HepG2 (cell line): ENCODE data around the gene VAMP8. TPM values are rescaled to one million over a fixed set of nuclear protein-coding genes. Genes with fewer than 3 reads are reported as not detected.
A peak's percentile ranks its signal among the peaks of the same experiment; 100 is the strongest.

Experiments
- CHD4 ChIP-seq: fragments of 200-600 bp; sonication (generic); IDR thresholded peaks from 2 replicates; pipeline ENCODE4 v1.7.0; 2017; ENCODE audit warnings: mild to moderate bottlenecking, low read length, borderline replicate concordance
- CREBL2 ChIP-seq: sonication (generic); formaldehyde crosslinking; IDR thresholded peaks from 2 replicates; pipeline ENCODE4 v1.8.1; 2023; ENCODE audit warnings: missing genetic modification reagents, mild to moderate bottlenecking, borderline replicate concordance
- EHMT2 ChIP-seq: fragments of 200-600 bp; sonication (generic); IDR thresholded peaks from 2 replicates; pipeline ENCODE4 v1.7.0; 2017; ENCODE audit warnings: antibody characterized with exemption, low read depth, low read length, borderline replicate concordance
- GATAD1 ChIP-seq: IDR thresholded peaks from 2 replicates; pipeline ENCODE4 v1.6.1; 2016; ENCODE audit warnings: missing genetic modification reagents, missing compliant biosample characterization
- HES4 ChIP-seq: sonication (generic); formaldehyde crosslinking; IDR thresholded peaks from 2 replicates; pipeline ENCODE4 v1.9.0; 2021; ENCODE audit warnings: mild to moderate bottlenecking, missing genetic modification reagents, borderline replicate concordance
- HNF4G ChIP-seq, 2 experiments: sonication (generic) in 1 of 2; formaldehyde crosslinking in 1 of 2; IDR thresholded peaks; 2 replicates each; pipeline versions ENCODE4 v1.4.0 to v1.6.1; 2011 to 2020; ENCODE audit warnings: borderline replicate concordance in 2 of 2, low read depth in 2 of 2, mild to moderate bottlenecking in 2 of 2, low read length in 1 of 2, missing genetic modification reagents in 1 of 2, moderate library complexity in 1 of 2
- KDM2A ChIP-seq: sonication (generic); formaldehyde crosslinking; IDR thresholded peaks from 2 replicates; pipeline ENCODE4 v1.4.0; 2020; ENCODE audit warnings: low read depth, missing genetic modification reagents, borderline replicate concordance
- KDM6A ChIP-seq: IDR thresholded peaks from 2 replicates; pipeline ENCODE4 v1.6.1; 2016; ENCODE audit warnings: low read depth
- NFE2L2 ChIP-seq: fragments of 150-350 bp; IDR thresholded peaks from 2 replicates; pipeline ENCODE4 v1.6.1; 2014; ENCODE audit warnings: low read length
- NR2C2 ChIP-seq: sonication (generic); formaldehyde crosslinking; IDR thresholded peaks from 2 replicates; pipeline ENCODE4 v1.4.0; 2020; ENCODE audit warnings: missing genetic modification reagents, mild to moderate bottlenecking, moderate library complexity, borderline replicate concordance
- PAF1 ChIP-seq: IDR thresholded peaks from 2 replicates; pipeline ENCODE4 v1.6.1; 2016; ENCODE audit warnings: missing genetic modification reagents, missing compliant biosample characterization
- SALL1 ChIP-seq: sonication (generic); formaldehyde crosslinking; IDR thresholded peaks from 2 replicates; pipeline ENCODE4 v1.8.0; 2022; ENCODE audit warnings: mild to moderate bottlenecking, missing genetic modification reagents
- TSC22D2 ChIP-seq: sonication (generic); formaldehyde crosslinking; IDR thresholded peaks from 2 replicates; pipeline ENCODE4 v1.5.1; 2020; ENCODE audit warnings: missing genetic modification reagents, mild to moderate bottlenecking, borderline replicate concordance
- ZNF230 ChIP-seq: sonication (generic); formaldehyde crosslinking; IDR thresholded peaks from 2 replicates; pipeline ENCODE4 v1.4.0; 2020; ENCODE audit warnings: mild to moderate bottlenecking, missing genetic modification reagents
- ZNF496 ChIP-seq: sonication (generic); formaldehyde crosslinking; IDR thresholded peaks from 2 replicates; pipeline ENCODE4 v1.8.1; 2023; ENCODE audit warnings: mild to moderate bottlenecking, moderate library complexity, missing genetic modification reagents; ENCODE audit not compliant: insufficient replicate concordance
- ZNF530 ChIP-seq: sonication (generic); formaldehyde crosslinking; IDR thresholded peaks from 2 replicates; pipeline ENCODE4 v1.5.0; 2020; ENCODE audit warnings: low read depth, mild to moderate bottlenecking, missing genetic modification reagents
- ZNF543 ChIP-seq: sonication (generic); formaldehyde crosslinking; IDR thresholded peaks from 2 replicates; pipeline ENCODE4 v1.4.0; 2020; ENCODE audit warnings: mild to moderate bottlenecking, missing genetic modification reagents
- ZNF567 ChIP-seq: sonication (generic); formaldehyde crosslinking; IDR thresholded peaks from 2 replicates; pipeline ENCODE4 v1.8.1; 2023; ENCODE audit warnings: mild to moderate bottlenecking, missing genetic modification reagents, borderline replicate concordance
- ZNF605 ChIP-seq: sonication (generic); formaldehyde crosslinking; IDR thresholded peaks from 2 replicates; pipeline ENCODE4 v1.8.0; 2022; ENCODE audit warnings: mild to moderate bottlenecking, missing genetic modification reagents
- ZNF7 ChIP-seq: IDR thresholded peaks from 2 replicates; pipeline ENCODE4 v1.6.1; 2016; ENCODE audit warnings: missing biosample characterization, missing genetic modification reagents
- ZNF772 ChIP-seq: sonication (generic); formaldehyde crosslinking; IDR thresholded peaks from 2 replicates; pipeline ENCODE4 v1.5.0; 2020; ENCODE audit warnings: mild to moderate bottlenecking, missing genetic modification reagents
- polyA plus RNA-seq, 8 experiments: library from polyadenylated mRNA; depleted of rRNA in 3 of 8; stranded (reverse) in 7 of 8; unstranded in 1 of 8; fragments of >200 nt; fragmentation: Illumina TruSeq in 4 of 8; extraction: Trizol in 4 of 8; gene quantifications; 2 replicates each; pipeline versions ENCODE4 v1.2.1 to v1.2.3, GENCODE V29; 2011 to 2016; ENCODE audit warnings: low read depth in 4 of 8, missing spikeins in 1 of 8, mixed read lengths in 1 of 8; ENCODE audit not compliant: insufficient read depth in 1 of 8
- total RNA-seq, 5 experiments: library from RNA; depleted of rRNA; stranded (reverse); fragments of >200 nt; fragmentation: Illumina TruSeq; extraction: Trizol; gene quantifications; 2 replicates each; pipeline ENCODE4 v1.2.3, GENCODE V29; 2016; ENCODE audit warnings: low read depth in 1 of 5
- TF ChIP-seq, protein P1 (sequence below): sonication (generic); formaldehyde crosslinking; IDR thresholded peaks from 2 replicates; pipeline ENCODE4 v1.5.1; 2020; ENCODE audit warnings: missing genetic modification reagents, mild to moderate bottlenecking, borderline replicate concordance
- TF ChIP-seq, protein P2 (sequence below): sonication (generic); formaldehyde crosslinking; IDR thresholded peaks from 2 replicates; pipeline ENCODE4 v1.8.0; 2022; ENCODE audit warnings: missing genetic modification reagents, mild to moderate bottlenecking, moderate library complexity, borderline replicate concordance
- TF ChIP-seq, protein P3 (sequence below): IDR thresholded peaks from 2 replicates; pipeline ENCODE4 v1.6.1; 2016; ENCODE audit warnings: control low read depth

Gene VAMP8
- total and polyA plus RNA-seq, 2 of the 13 experiments (the other 11 are each of a cell fraction or from before 2014, with no cell fraction given): 83.3 to 157 TPM

GRCh38 chr2:85594715-85595300 lies 17.4 kb downstream of the VAMP8 start (continued):
- TF ChIP-seq, protein P1, sequence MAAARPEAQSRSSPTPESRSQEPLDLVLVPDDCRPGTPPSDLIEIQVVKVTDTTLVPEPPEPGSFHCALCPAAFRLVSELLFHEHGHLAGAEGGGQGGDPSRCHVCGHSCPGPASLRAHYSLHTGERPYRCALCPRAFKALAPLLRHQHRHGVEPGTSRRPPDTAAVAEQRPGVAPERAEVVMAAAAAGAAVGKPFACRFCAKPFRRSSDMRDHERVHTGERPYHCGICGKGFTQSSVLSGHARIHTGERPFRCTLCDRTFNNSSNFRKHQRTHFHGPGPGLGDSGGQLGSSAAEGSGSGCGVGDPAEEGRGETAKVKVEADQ (CRISPR knock-in tag): 0 out of 2 replicates have a peak, but pooled peaks have one; percentile 37
- TF ChIP-seq HES4 (CRISPR knock-in tag): no peak
- TF ChIP-seq HNF4G (IDR thresholded peaks at IDR 0.05; ENCODE audit: borderline replicate concordance, low read depth, low read length): no peak
- TF ChIP-seq HNF4G (CRISPR knock-in tag; IDR thresholded peaks at IDR 0.05; ENCODE audit: borderline replicate concordance, low read depth): 0 out of 2 replicates have a peak, but pooled peaks have one; percentile 5
- TF ChIP-seq KDM6A (CRISPR knock-in tag): no peak
- TF ChIP-seq SALL1: no peak
- TF ChIP-seq CHD4: no peak
- TF ChIP-seq KDM2A: no peak
- TF ChIP-seq, protein P2, sequence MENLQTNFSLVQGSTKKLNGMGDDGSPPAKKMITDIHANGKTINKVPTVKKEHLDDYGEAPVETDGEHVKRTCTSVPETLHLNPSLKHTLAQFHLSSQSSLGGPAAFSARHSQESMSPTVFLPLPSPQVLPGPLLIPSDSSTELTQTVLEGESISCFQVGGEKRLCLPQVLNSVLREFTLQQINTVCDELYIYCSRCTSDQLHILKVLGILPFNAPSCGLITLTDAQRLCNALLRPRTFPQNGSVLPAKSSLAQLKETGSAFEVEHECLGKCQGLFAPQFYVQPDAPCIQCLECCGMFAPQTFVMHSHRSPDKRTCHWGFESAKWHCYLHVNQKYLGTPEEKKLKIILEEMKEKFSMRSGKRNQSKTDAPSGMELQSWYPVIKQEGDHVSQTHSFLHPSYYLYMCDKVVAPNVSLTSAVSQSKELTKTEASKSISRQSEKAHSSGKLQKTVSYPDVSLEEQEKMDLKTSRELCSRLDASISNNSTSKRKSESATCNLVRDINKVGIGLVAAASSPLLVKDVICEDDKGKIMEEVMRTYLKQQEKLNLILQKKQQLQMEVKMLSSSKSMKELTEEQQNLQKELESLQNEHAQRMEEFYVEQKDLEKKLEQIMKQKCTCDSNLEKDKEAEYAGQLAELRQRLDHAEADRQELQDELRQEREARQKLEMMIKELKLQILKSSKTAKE: no peak
- no peak for TF ChIP-seq GATAD1
- TF ChIP-seq TSC22D2 (CRISPR knock-in tag): no peak
- TF ChIP-seq PAF1 (CRISPR knock-in tag): no peak
- TF ChIP-seq ZNF605 (CRISPR knock-in tag): no peak
- no peak for TF ChIP-seq EHMT2
- TF ChIP-seq, protein P3, sequence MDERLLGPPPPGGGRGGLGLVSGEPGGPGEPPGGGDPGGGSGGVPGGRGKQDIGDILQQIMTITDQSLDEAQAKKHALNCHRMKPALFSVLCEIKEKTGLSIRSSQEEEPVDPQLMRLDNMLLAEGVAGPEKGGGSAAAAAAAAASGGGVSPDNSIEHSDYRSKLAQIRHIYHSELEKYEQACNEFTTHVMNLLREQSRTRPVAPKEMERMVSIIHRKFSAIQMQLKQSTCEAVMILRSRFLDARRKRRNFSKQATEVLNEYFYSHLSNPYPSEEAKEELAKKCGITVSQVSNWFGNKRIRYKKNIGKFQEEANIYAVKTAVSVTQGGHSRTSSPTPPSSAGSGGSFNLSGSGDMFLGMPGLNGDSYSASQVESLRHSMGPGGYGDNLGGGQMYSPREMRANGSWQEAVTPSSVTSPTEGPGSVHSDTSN (CRISPR knock-in tag): no peak
- 0 out of 2 replicates have a peak, but pooled peaks have one; percentile 64 for TF ChIP-seq ZNF530
- no peak for TF ChIP-seq ZNF567
- no peak for TF ChIP-seq ZNF230
- TF ChIP-seq ZNF543 (CRISPR knock-in tag): peak; percentile 67; the same call in 1 of the 2 replicates
- TF ChIP-seq NFE2L2: no peak
- TF ChIP-seq NR2C2 (CRISPR knock-in tag): no peak
- no peak; the same call in 1 of the 2 replicates for TF ChIP-seq CREBL2 (CRISPR knock-in tag)
- no peak for TF ChIP-seq ZNF496
- TF ChIP-seq ZNF772: 0 out of 2 replicates have a peak, but pooled peaks have one; percentile 12
- TF ChIP-seq ZNF7 (CRISPR knock-in tag): no peak
